ENCODE measurements around the gene PTEN.
"Not testable (repeated sequence)": the region's sequence is repeated elsewhere in the genome, so short reads cannot be mapped to it uniquely, and the experiment has no call there.

The PTEN gene

DNA sequence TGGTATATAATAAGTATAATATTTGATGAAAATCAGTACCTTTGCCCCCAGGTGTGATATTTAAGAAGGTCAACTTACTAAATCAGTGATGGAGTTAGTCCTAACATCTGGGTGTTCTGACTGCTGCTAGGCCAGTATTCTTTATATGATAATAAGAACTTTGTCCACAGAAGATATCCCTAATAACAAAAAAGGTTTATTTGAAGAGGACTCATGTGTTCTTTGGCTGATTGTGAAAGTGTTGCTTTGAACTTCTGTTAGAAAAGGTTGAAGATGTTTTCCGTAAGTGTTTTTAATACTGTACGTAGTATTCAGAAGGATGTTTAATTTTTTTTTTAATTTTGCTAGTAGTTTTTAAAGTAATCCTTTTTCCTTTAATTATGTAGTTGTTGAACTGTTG lies 10.2 kb downstream of the PTEN start:
- DNase-seq = no peak

DNA sequence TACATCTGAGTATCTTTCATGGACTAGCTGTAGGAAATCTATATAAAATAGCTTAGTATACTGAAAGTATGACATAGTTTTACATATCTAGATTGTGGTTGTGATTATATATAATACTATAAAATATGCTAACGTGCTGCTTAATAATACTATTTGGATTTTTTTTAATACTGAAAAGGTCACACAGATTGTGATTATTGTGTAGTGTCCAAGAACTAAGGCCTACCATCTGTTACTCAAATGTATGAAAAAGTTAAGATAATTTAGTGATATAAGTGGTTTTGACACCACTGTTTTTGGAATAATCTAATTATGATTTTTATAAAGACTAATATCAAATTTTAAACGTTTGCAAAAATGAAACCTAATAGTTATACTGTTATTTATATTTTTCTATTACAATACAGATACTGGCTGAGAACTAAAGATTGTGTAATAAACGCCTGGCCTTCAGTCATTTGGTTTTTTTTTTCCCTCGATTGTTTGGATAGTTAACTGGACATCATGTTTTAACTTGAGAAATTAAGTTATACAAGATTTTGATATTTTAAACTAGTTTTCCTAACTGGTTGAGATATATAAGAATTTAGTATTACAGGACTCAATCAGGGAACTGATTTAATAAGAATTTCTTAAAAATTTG lies 12.6 kb downstream of the PTEN start:
- no peak for DNase-seq

DNA sequence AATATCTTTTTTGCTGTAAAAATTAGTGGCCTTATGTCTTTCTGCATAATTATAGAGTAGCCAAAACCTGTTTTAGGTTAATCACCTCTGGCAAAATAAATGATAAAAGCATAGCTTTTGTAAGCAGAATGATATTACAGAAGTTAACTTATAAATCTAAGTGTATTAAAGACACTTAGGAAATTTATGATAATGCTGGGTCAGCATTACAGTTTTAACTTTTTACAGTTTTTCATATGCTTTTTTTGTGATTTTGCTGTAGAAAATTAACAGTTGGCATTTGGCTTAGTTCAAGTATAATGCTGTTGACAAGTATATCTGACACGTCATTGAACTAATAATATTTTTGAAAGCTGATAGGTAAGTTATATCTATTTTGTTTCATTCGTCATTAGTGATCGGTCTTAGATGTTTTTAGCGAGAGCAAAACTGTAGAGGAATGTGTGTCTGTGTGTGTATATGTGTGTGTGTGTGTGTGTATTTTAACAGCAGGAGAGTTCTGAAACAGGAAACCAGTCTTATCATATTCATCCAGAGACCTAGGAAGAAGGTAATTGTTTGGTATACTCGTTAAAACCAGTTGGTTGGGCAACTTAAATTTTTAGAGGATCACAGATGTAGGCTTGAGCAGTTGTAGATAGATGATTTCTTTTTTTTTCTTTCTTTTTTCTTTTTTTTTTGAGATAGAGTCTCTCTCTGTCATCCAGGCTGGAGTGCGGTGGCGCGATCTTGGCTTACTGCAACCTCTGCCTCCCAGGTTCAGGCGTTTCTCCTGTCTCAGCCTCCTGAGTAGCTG lies 15.4 kb downstream of the PTEN start:
- DNase-seq = no peak

DNA sequence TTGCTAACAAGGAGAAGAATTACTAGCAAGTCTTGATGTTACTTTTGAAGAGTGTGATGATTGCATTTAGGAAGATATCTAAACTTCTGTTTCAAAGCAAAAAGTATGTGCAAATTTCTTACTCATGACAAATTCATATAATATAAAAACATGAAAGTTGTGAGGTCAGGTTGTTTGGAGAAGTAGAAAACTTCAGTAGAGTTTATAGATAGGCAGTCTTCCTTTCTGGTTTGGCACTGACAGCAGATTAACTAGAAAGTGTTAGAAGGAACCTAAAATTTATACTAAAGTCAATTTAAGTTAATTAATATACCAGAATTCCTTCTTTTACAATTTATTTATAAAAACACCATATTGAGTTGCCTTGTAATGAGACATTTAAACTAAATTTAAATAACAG lies 16.9 kb downstream of the PTEN start:
- DNase-seq = no peak

DNA sequence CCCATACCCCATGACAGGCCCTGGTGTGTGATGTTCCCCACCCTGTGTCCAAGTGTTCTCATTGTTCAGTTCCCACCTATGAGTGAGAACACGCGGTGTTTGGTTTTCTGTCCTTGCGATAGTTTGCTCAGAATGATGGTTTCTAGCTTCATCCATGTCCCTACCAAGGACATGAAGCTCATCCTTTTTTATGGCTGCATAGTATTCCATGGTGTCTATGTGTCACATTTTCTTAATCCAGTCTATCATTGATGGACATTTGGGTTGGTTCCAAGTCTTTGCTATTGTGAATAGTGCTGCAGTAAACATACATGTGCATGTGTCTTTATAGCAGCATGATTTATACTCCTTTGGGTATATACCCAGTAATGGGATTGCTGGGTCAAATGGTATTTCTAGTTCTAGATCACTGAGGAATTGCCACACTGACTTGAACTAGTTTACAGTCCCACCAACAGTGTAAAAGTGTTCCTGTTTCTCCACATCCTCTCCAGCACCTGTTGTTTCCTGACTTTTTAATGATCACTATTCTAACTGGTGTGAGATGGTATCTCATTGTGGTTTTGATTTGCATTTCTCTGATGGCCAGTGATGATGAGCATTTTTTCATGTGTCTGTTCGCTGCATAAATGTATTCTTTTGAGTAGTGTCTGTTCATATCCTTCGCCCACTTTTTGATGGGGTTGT lies 18.1 kb downstream of the PTEN start:
- DNase-seq = not testable (repeated sequence)

DNA sequence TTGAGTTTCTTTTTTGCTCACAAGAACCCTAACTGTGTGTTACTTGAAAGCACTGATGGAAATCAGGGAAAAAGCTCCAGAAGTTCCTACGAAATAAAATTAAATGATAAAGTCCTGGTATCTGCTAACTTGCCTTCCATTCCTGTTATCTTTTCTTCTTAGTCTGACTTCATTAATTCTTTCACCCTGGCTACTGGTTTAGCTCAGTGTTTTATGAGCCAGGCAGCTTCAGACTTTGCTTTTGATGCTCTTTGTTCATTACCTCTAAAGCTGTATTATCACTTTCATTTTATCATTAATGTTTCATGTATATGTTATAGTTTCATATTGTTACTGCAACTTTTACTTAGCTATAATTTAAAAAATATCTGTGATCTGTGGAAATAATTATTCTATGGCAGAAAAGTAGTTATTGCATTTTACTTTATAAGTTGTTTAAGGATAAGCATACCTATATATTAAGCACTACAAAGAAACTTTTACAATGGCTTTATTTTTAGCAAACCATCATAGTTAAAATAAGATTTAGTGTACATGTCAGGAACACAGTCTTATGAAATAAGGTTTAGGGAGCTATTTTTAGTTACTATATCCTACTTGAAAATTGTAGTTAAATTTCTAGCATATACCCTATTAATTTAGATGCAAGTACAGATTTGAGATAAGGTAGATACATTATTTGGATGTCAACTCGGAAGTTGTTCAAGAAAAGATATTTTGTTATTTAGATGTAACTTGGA lies 19.3 kb downstream of the PTEN start:
- DNase-seq = no peak

DNA sequence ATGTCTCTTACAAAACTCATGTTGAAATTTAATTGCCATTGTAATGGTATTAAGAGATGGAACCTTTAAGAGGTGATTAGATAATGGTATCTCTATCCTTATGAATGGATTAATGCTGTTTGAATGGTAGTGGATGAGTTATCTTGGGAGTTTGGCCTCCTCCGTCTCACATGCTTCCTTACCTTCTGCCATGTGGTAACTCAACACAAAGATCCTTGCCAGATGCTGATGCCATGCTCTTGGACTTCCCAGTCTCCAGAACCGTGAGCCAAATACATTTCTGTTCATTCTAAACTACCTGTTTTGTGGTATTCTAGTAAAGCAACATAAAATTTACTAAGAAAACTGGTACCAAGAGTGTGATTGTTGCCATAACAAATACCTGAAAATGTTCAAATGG lies 23.2 kb downstream of the PTEN start:
- DNase-seq = no peak

DNA sequence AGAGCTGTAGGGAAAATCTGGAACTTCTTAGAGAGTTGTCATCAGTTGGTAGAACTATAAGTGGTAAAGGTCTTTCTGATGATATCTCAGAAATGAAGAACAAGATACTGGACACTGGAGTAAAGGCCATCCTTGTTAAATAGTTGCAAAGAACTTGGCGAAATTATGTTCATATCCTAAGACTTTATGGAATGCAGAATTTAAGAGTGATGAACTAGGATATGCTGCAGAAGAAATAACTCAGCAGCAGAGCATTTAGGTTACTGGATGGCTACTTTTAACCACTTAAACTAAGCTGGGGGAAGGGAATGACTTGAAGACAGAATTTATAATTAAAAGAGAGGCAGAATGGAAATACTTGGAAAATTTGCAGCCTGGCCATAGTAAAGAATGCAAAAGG lies 23.7 kb downstream of the PTEN start:
- no peak for DNase-seq

DNA sequence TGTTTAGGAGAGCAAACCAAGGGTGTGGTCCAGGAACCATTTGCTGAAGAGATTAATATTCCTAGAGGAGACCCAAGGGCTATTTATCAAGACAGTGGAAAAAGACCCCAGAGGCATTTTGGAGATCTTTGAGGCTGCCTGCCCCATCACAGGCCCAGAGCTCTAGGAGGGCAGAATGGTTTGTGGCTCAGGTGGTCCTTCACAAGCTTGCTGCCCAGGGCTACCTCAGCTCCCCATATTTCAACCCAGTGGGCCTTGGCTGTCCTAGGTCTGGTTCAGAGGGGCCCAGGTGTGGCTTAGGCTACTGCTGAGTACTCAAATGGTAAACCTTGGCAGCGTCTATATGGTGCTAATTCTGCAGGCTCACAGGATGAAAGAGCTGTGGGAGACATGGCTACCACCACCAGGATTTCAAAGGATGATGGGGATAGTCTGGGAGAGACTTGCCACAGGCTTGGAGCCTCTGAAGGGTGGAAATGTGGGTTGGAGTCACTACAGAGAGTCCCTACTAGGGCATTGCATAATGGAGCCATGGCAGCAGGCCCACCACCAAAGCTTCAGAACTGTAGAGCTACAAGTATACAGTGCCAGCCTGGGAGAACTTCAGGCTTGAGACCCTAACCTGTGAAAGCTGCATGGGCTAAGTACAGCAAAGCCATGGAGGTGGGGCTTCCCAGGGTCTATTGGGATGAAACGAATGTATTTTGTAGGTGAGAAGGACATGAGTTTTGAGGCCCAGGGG lies 24.3 kb downstream of the PTEN start:
- no peak for DNase-seq

DNA sequence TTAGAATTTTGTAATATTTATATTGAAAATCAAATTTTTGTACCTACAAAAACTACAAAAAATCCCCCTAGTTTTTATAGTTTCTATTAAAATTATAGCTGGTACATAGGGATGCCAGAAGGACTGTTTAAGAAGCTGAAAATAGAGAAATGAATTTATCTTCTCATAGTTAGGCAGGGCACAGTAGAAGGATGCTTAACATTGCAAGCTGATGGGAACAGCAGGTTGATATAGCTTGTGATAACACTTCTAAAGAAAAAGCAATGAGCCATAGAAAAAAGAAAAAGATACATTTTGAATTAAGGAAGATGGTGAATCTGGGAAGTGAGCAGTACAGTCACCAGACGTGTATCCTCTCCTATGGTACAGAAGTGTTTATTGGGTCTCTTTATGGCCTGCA lies 32.0 kb downstream of the PTEN start:
- no peak for DNase-seq

DNA sequence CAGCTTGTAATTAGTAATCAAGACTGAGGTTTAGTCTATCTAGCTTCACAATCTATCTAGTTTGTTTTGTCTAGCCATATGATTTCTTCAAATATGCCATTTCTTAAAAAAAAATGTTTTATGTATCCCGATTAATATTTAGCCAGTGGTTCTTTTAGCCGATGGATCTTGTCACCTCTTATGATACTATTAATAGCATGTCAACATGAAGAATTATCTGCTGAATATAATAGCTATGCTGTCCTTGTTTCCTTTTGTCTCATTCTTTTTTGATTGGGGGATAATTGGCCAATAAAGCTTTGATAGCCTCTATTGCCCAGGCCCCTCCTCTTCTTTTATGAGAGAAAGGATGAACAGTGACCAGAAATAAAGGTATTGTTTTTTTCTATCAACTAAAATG lies 32.8 kb downstream of the PTEN start:
- DNase-seq = no peak

DNA sequence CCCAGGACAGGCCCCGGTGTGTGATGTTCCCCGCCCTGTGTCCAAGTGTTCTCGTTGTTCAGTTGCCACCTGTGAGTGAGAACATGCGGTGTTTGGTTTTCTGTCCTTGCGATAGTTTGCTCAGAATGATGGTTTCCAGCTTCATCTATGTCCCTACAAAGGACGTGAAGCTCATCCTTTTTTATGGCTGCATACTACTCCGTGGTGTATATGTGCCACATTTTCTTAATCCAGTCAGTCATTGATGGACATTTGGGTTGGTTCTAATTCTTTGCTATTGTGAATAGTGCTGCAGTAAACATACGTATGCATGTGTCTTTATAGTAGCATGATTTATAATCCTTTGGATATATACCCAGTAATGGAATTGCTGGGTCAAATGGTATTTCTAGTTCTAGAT lies 34.5 kb downstream of the PTEN start:
- not testable (repeated sequence) for DNase-seq

DNA sequence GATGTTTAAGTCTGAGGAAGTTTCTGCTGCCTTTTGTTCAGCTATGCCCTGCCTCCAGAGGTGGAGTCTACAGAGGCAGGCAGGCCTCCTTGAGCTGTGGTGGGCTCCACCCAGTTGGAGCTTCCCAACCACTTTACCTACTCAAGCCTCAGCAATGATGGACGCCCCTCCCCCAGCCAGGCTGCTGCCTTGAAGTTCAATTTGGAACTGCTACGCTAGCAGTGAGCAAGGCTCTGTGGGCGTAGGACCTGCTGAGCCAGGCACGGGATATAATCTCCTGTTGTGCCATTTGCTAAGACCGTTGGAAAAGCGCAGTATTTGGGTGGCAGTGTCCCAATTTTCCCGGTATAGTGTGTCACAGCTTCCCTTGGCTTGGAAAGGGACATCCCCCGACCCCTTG lies 40.0 kb downstream of the PTEN start:
- not testable (repeated sequence) for DNase-seq

DNA sequence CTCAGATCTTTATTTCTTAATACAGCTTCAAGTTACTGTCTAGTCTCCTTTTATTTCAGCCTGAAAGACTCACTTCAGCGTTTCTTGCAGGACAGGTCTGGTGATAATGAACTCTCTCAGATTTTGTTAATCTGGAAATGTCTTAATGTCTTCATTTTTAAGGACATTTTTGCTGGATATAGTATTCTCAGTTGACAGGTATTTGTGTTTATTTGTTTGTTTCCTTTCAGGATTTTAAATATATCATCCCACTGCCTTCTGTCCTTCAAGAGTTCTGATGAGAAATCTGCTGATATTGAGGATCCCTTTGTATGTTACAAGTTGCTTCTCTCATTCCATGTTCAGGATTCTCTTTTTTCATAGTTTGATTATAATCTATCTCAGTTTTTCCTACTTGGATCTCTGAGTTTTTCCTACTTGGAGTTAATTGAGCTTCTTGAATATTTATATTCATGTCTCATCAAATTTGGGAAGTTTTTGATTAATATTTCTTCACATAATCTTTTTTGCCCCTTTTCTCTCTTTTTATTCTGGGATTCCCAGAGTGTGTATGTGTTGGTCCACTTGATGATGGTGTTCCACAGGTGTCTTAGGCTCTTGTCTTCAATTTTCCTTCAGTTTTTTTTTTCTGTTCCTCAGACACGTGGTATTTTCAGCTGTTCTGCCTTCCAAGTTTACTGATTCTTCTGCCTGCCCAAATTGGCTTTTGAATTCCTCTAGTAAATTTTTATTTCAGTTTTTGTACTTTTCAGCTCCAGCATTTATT lies 49.9 kb downstream of the PTEN start:
- DNase-seq = no peak

DNA sequence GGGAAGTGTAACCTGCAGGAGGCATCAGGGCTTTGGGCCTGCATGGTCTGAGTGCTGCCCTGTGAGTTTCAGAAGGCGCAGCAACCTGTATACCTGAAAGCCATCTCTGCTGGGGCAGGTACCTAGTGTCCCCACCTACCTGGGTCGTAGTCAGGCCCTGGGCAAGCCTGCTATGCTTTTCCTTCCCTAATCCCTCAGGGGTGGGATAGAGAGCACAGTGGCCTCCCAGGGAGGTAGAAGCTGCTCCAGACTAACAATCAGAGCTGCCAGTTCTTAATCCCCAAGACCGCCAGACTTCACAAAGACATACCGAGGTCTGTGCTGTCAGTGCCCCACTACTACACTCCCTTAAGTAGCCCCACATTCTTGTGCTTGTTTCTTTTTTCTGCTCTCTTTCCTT lies 52.0 kb downstream of the PTEN start:
- DNase-seq = no peak

DNA sequence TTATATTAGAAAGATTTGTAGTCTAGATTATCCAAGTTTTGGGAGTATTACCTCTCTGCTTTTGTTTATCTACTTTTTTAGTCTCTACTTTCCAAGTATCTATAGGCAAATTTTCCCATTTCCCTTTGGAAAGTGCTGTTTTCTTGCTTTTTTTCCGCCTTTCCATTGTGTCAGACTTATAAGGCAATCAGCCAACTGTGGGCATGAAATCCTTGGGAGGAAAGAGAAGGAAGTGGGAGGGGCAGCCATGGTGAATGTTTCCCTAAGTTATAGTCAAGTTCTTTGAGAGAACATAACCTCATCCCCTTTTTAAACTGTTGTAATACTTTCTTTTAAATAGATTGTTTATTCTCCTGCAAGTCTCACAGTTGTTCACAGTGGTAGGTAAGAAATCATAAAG lies 52.6 kb downstream of the PTEN start:
- DNase-seq = no peak

DNA sequence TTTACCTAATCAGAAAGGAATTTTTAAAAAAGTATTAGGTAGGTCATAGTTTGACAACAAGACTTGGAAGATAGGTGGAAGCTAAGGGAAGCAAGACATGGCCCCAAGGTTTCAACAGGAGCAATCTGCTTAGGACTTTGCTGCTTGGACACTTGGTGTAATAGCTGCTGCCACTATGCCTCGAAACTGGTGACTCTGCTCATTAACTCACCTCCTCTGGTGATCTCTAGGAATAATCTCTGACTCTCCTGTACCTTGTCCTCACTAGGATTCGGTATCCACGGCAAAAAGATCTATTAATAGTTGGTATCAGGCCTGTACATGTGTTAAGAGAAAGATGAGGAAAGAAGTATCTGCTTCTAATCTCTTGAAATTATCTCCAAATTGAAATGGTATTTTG lies 53.1 kb downstream of the PTEN start:
- DNase-seq = no peak

DNA sequence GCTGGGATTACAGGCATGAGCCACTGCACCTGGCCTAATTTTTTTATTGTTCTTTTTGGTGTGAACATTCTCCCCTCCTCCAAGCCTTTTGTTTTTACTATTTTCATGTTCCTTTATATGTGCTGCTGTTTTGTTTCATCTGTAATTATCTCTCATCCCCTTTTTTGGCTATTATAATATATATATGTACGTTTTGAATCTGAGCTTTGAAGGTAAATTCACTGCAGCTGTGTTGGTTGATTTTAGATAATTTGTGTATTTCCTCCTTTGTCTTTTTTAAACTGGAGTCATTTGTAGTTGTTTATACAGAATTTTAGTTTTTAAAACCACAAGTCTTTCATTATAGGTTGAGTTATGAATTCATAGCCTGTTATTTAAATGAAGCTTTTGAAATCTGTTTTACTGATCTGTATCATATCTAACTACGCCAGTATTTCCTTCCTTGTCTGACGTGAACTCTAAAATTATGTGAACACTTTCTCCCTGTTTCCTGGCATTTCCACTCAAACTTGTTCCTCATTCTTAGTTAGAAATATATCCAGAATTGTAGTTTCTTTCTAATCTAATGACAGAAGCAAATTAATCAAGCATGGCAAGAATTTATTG lies 54.9 kb downstream of the PTEN start:
- DNase-seq = no peak

DNA sequence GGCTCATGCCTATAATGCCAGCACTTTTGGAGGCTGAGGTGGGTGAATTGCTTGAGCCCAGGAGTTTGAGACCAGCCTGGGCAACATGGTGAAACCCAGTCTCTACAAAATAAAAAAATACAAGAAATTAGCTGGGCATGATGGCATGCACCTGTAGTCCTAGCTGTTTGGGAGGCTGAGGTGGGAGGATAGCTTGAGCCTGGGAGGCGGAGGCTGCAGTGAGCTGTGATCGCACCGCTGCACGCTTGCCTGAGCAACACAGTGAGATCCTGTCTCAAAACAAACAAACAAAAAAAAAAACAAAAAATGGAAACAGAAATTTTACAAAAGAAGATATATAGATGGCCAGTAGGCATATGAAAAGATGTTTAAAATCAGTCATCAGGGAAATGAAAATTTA lies 57.1 kb downstream of the PTEN start:
- DNase-seq = no peak

DNA sequence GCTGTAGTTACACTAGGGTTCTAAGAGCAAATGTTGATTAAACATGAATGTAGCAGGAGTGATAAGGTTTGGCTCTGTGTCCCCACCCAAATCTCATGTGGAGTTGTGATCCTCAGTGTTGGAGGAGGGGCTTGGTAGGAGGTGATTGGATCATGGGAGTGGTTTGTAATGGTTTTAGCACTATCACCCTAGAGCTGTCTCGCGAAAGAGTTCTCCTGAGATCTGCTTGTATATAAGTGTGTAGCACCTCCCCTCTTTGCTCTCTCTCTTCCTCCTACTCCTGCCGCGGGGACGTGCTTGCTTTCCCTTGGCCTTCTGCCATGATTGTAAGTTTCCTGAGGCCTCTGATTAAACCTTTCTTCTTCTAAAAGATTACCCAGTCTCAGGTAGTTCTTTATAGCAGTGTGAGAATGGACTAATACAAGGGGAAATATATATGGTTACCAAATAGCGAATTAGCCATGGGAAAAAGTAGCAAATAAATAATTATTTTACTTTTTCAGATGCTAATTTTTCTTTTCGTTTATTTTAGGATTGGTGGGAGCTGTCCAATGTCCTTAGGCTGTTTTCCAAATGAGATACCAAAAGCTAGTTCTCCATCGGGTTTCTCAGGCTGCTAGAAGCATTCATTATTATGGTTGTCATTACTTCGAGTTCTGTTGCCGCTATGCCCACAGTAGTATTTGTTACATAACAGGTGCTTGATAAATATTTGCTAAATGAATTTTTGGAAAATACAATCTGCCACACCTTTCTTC lies 58.7 kb downstream of the PTEN start:
- DNase-seq = no peak

DNA sequence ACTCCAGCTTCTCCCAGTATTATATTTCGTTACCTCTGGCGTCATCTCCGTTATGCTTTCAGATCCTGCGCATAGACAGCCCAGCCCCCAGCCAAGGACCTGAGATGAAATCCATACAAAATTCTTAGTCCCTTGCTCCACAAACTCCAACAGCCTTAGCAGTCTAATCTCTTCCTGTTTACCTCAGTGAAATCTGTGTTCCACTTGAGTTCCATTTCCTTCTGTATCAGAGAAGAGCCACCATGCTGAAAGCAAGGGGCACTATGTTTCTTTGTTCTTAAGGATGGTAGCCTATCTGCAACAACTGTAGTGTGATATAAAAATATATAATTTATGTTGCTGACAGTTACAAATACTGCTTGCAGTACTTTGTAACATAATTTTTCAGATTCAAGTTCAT lies 59.8 kb downstream of the PTEN start:
- DNase-seq = no peak
